ENCODE results near the gene COG5. TPM values are rescaled to one million over a fixed set of nuclear protein-coding genes. Genes with fewer than 3 reads are reported as not detected.

COG5 gene
- total RNA-seq, 4 donors from 2014 or later = 49.9 to 58.2 (median 54.5) TPM

- no peak for TF ChIP-seq CTCF (IDR thresholded peaks at IDR 0.05; ENCODE audit: low read depth)
Measured at GRCh38 chr7:107304063-107304462, 259.7 kb downstream of the COG5 start.

GRCh38 chr7:107302250-107302847 is 261.4 kb downstream of the COG5 start:
- no peak for TF ChIP-seq CTCF (IDR thresholded peaks at IDR 0.05; ENCODE audit: low read depth)

- TF ChIP-seq CTCF (IDR thresholded peaks at IDR 0.05; ENCODE audit: low read depth) = no peak
Measured at GRCh38 chr7:107294182-107294581, 269.5 kb downstream of the COG5 start.

GRCh38 chr7:107292591-107292990 is 271.1 kb downstream of the COG5 start:
- TF ChIP-seq CTCF (IDR thresholded peaks at IDR 0.05; ENCODE audit: low read depth) = no peak

- TF ChIP-seq CTCF (IDR thresholded peaks at IDR 0.05; ENCODE audit: low read depth) = no peak
Measured at GRCh38 chr7:107291434-107291833, 272.3 kb downstream of the COG5 start.

- no peak for TF ChIP-seq CTCF (IDR thresholded peaks at IDR 0.05; ENCODE audit: low read depth)
Measured at GRCh38 chr7:107286751-107287621, 276.7 kb downstream of the COG5 start.

GRCh38 chr7:107284911-107285479 is 278.7 kb downstream of the COG5 start:
- no peak for TF ChIP-seq CTCF (IDR thresholded peaks at IDR 0.05; ENCODE audit: low read depth)
